ENCODE results near the gene CASP8AP2.

Gene CASP8AP2

DNA sequence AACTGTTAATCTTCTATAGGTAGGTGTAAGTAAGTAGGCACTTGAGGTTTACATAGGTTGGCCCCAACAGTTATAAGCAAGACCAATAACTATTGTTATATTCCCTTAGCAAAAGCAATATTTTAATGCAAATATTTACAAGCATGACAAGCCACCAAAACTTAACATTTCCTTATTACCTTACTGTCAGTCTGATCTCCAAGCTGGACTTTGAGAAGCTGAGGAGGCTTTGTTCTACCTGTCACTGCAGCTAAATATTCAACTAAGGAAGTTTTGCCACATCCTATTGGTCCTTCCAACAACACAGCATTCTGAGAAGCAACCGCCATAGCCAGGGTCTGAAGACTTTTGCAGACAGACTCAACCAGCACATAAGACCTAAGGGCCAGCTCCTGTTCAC, 39.7 kb upstream of the CASP8AP2 start:
- no peak overlapping the region for H3K27ac ChIP-seq
- TF ChIP-seq, protein P1, sequence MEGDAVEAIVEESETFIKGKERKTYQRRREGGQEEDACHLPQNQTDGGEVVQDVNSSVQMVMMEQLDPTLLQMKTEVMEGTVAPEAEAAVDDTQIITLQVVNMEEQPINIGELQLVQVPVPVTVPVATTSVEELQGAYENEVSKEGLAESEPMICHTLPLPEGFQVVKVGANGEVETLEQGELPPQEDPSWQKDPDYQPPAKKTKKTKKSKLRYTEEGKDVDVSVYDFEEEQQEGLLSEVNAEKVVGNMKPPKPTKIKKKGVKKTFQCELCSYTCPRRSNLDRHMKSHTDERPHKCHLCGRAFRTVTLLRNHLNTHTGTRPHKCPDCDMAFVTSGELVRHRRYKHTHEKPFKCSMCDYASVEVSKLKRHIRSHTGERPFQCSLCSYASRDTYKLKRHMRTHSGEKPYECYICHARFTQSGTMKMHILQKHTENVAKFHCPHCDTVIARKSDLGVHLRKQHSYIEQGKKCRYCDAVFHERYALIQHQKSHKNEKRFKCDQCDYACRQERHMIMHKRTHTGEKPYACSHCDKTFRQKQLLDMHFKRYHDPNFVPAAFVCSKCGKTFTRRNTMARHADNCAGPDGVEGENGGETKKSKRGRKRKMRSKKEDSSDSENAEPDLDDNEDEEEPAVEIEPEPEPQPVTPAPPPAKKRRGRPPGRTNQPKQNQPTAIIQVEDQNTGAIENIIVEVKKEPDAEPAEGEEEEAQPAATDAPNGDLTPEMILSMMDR (IDR thresholded peaks at IDR 0.05), result no peak
- no peak for TF ChIP-seq ZFX (IDR thresholded peaks at IDR 0.05; ENCODE audit: borderline replicate concordance)

DNA sequence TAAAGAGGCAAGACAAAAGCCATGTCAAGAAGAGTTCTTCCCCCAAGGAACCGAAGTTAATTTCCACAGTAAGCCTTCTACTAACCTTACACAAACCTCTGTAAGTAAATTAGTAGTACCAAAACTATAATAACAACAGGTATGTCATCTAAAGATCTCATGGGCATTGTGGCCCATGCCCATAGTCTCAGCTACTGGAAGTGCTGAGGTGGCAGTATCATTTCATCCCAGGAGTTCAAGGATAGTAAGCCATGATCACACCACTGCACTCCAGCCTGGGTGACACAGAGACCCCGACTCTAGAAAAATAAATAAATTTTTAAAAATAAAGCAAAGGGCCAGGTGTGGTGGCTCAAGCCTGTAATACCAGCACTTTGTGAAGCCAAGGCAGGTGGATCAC, 39.3 kb upstream of the CASP8AP2 start:
- no peak for TF ChIP-seq ZFX (IDR thresholded peaks at IDR 0.05; ENCODE audit: borderline replicate concordance)
- TF ChIP-seq, protein P1 (IDR thresholded peaks at IDR 0.05), result no peak
- H3K27ac ChIP-seq, result no peak overlapping the region

DNA sequence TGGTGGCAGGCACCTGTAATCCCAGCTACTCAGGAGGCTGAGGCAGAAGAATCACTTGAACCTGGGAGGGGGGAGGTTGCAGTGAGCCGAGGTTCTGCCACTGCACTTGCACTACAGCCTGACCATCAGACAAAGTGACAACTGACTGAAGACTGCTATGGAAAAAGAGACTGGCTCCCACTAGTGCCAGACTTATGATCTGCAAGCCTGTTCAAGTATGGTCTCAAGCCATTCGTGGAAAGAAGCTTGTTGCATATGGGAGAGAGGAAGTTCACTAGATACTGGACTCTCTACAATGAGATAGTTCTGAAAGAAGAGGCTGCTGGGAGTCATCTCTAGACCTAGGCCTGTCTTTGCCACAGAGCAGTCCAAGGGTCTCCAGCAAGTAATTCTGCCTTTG, 36.8 kb upstream of the CASP8AP2 start:
- TF ChIP-seq ZFX (IDR thresholded peaks at IDR 0.05; ENCODE audit: borderline replicate concordance), result no peak
- TF ChIP-seq, protein P1 (IDR thresholded peaks at IDR 0.05), result peak; percentile 72
- no peak overlapping the region for H3K27ac ChIP-seq

DNA sequence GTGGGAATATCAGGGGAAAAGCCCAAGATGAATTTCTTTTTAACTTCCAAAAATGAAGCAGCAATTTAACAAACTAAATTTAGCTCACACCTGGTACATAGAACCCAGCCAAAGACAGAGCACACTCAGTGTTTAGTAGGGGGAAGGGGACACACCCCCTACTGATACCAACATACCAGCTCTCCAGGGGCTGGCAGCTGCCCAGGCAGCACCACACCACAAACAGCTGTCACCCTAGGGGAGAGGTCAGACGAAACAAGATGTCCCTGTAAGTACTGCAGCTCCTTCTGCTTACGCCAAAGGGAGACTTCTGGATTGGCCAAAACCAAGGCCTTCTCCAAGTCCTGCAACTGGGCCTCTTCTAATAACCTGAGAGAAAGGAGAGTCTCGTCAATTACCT, 36.1 kb upstream of the CASP8AP2 start:
- no peak for TF ChIP-seq ZFX (IDR thresholded peaks at IDR 0.05; ENCODE audit: borderline replicate concordance)
- TF ChIP-seq, protein P1 (IDR thresholded peaks at IDR 0.05), result no peak
- H3K27ac ChIP-seq, result no peak overlapping the region

DNA sequence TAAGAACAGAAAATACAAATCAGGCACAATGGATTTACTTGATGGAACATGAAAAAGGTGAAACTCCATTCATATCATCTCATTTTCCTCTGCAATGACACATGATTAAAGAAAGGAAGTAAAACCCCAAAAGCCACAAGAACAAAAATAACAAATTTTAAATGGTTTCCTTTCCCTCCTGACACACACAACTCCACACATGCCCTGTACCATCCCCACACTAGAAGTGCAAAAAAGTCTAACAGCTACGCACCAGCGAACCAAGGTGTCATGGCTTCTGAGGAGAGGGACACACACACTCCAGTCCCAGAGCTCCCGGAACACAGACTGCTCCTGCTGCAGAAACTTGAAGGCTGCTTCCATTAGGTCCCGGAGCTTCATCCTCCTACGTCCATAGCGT, 35.4 kb upstream of the CASP8AP2 start:
- no peak for TF ChIP-seq ZFX (IDR thresholded peaks at IDR 0.05; ENCODE audit: borderline replicate concordance)
- TF ChIP-seq, protein P1 (IDR thresholded peaks at IDR 0.05), result no peak
- no peak overlapping the region for H3K27ac ChIP-seq

DNA sequence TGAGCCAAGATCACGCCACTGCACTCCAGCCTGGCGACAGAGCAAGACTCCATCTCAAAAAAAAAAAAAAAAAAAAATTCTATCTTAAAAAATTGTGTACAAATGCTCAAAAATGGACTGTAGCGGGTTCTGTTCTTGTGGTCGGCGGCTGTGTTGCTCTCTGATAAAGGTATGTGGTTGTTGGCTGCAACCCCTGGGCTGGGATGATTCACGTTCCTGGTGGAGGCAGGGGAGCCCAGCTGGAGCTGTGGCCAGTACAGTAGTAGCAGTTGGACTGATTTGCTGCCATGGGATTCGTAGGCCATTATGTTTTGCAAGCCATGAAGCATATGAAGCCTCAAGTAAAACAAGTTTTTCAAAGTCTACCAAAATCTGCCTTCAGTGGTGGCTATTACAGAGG, 32.4 kb upstream of the CASP8AP2 start:
- H3K27ac ChIP-seq, result no peak overlapping the region
- TF ChIP-seq ZFX (IDR thresholded peaks at IDR 0.05; ENCODE audit: borderline replicate concordance), result no peak
- TF ChIP-seq, protein P1 (IDR thresholded peaks at IDR 0.05), result no peak

DNA sequence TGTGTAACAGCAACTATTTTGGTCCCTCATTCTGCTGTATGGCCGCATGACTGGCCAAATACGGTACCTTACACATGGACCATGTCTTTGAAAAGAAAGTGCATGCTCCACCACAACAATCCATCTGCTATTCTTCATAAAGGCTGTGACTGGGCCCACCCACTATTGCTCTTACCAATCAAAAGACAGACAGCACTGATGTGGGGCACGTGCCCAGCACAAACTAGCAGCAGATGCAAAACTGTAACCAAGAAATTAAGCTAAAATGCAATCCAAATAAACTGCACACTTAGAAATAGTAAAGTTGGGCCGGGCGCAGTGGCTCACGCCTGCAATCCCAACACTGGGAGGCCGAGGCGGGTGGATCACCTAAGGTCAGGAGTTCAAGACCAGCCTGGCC, 30.6 kb upstream of the CASP8AP2 start:
- no peak overlapping the region for H3K27ac ChIP-seq
- no peak for TF ChIP-seq ZFX (IDR thresholded peaks at IDR 0.05; ENCODE audit: borderline replicate concordance)
- TF ChIP-seq, protein P1 (IDR thresholded peaks at IDR 0.05), result no peak
